Measurements from ENCODE around the gene PSD. TPM values are rescaled to one million over a fixed set of nuclear protein-coding genes. Genes with fewer than 3 reads are reported as not detected.

The PSD gene
- total RNA-seq, 1 experiment from 2014 or later: 3.4 TPM

DNA sequence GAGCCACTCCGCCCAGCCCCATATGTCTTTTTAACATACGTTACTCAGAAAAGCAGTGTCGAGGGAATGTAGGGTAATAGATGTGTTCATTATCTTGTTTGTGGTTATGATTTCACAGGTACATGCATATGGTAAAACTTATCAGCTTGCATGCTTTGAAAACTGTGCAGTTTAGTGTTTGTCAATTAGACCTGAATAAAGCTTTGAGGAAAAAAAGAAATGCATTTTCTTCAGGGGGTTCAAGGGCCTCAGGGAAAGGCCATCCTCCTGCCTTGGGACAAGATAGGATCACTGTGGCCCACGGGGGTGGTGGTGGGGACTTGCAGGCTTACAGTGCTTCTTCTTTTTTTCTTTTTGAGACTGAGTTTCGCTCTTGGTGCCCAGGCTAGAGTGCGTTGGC is 48.7 kb upstream of the PSD start:
- no peak overlapping the region for H3K14ac ChIP-seq (ENCODE audit: insufficient read depth, low read length)
- H3K27me3 ChIP-seq (ENCODE audit: insufficient read depth, low read length): no peaks in the 10 kb centered on the region
- H3K79me2 ChIP-seq (ENCODE audit: insufficient read depth, low read length): no peaks in the 10 kb centered on the region
- no peak overlapping the region for H2BK5ac ChIP-seq (ENCODE audit: insufficient read length, low read length)
- H3K23me2 ChIP-seq (ENCODE audit: insufficient read length, low read depth, low read length, poor library complexity, severe bottlenecking): no peaks in the 10 kb centered on the region
- Mint-ChIP-seq H3K4me3 (no peak overlapping the region), H3K36me3 (ENCODE audit: insufficient read depth in 1 of 3, low read depth in 3 of 3) (peaks cover 3 to 8% (median 3%) of the 10 kb centered on the region in 3 experiments; a peak in 6 of 7 replicates), H3K4me1 (peaks cover 20 to 22% of the 10 kb centered on the region in 2 experiments), H3K27ac (peak overlapping the region in 2 of 3 experiments; percentile 40 to 57; a peak in 1 of 7 replicates), H3K27me3 (ENCODE audit: low read depth) (peaks cover 12% of the 10 kb centered on the region), H3K9me3 (no peaks in the 10 kb centered on the region)
- H3K27ac ChIP-seq (ENCODE audit: insufficient read length, low read depth, low read length): no peak overlapping the region
- no peak overlapping the region for H3K23ac ChIP-seq (ENCODE audit: insufficient read length, low read depth, low read length)
- no peaks in the 10 kb centered on the region; the same call in none of the 2 replicates for H3K4me1 ChIP-seq (ENCODE audit: insufficient read depth, low read length)
- H3K79me1 ChIP-seq (ENCODE audit: insufficient read depth, low read depth, low read length, poor library complexity, severe bottlenecking): no peaks in the 10 kb centered on the region
- H3T11ph ChIP-seq (ENCODE audit: low read length): no peak overlapping the region
- H3K9me3 ChIP-seq (ENCODE audit: control insufficient read depth, low read depth, low read length): no peaks in the 10 kb centered on the region
- no peaks in the 10 kb centered on the region for H4K20me1 ChIP-seq (ENCODE audit: control insufficient read depth, insufficient read depth, insufficient read length)
- no peak overlapping the region for H2BK120ac ChIP-seq (ENCODE audit: low read depth, low read length, poor library complexity, severe bottlenecking)
- H2BK12ac ChIP-seq (ENCODE audit: insufficient read length, low read depth, low read length): no peak overlapping the region
- H3K4me2 ChIP-seq (ENCODE audit: insufficient read depth, insufficient read length, low read length): no peak overlapping the region
- H2AFZ ChIP-seq (ENCODE audit: low read length): no peak overlapping the region
- H3K56ac ChIP-seq (ENCODE audit: insufficient read length, low read depth, low read length): no peak overlapping the region
- no CpG with 5 or more reads among the region's 6 CpGs for WGBS (ENCODE audit: extremely low coverage, insufficient read length, low lambda C conversion rate)
- DNase-seq: no peak
- H2BK20ac ChIP-seq (ENCODE audit: low read depth, low read length, poor library complexity, severe bottlenecking): no peak overlapping the region
- no peak overlapping the region for H3K4ac ChIP-seq (ENCODE audit: low read depth, low read length)
- TF ChIP-seq, protein P1, sequence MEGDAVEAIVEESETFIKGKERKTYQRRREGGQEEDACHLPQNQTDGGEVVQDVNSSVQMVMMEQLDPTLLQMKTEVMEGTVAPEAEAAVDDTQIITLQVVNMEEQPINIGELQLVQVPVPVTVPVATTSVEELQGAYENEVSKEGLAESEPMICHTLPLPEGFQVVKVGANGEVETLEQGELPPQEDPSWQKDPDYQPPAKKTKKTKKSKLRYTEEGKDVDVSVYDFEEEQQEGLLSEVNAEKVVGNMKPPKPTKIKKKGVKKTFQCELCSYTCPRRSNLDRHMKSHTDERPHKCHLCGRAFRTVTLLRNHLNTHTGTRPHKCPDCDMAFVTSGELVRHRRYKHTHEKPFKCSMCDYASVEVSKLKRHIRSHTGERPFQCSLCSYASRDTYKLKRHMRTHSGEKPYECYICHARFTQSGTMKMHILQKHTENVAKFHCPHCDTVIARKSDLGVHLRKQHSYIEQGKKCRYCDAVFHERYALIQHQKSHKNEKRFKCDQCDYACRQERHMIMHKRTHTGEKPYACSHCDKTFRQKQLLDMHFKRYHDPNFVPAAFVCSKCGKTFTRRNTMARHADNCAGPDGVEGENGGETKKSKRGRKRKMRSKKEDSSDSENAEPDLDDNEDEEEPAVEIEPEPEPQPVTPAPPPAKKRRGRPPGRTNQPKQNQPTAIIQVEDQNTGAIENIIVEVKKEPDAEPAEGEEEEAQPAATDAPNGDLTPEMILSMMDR (conservative IDR thresholded peaks at IDR 0.05): no peak
- no peak overlapping the region for H3K18ac ChIP-seq (ENCODE audit: insufficient read length, low read depth, low read length)
- no peak overlapping the region for H2AK5ac ChIP-seq (ENCODE audit: insufficient read length, low read length)
- H3K9ac ChIP-seq (ENCODE audit: extremely low read depth, insufficient read length, low read length): no peak overlapping the region
- no peak overlapping the region for H4K91ac ChIP-seq (ENCODE audit: insufficient read length, low read depth, low read length)
- H4K5ac ChIP-seq (ENCODE audit: insufficient read length, low read depth, low read length): no peak overlapping the region
- H2BK15ac ChIP-seq (ENCODE audit: low read depth, low read length): no peak overlapping the region
- no peak overlapping the region for H4K8ac ChIP-seq (replicated peaks; ENCODE audit: insufficient read length, low read depth, low read length)

Data from H9 (cell line).